GM19023 (cell line): ENCODE results near the gene MPZL3.

Experiments
- ATAC-seq: cut with Tn5 transposase; IDR thresholded peaks from one replicate; pipeline ENCODE4 v1.9.1; 2021; ENCODE audit warnings: mild to moderate bottlenecking, moderate library complexity; ENCODE audit not compliant: unreplicated experiment

The MPZL3 gene

GRCh38 chr11:118233850-118234249 is 18.3 kb downstream of the MPZL3 start:
- ATAC-seq, result no peak

DNA sequence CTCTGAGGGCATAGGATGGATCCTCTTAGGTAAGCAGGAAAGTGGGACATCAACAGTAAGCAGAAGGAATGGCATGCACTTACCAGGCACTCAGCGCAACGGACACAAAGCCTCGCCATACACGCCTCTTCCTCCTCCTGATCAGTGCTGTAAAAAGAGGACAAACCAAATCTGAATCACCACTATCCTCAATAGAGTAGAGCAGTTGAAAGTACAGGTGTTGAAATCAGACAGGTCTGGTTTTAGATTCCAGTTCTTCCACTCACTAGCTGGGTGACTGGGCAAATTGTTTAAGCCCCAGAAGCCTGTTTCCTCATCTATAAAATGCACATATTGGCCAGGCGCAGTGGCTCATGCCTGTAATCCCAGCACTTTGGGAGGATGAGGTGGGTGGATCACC is 18.8 kb downstream of the MPZL3 start:
- ATAC-seq, result no peak

GRCh38 chr11:118232659-118233058 is 19.5 kb downstream of the MPZL3 start:
- ATAC-seq, result no peak

GRCh38 chr11:118231461-118231860 is 20.7 kb downstream of the MPZL3 start:
- no peak for ATAC-seq

DNA sequence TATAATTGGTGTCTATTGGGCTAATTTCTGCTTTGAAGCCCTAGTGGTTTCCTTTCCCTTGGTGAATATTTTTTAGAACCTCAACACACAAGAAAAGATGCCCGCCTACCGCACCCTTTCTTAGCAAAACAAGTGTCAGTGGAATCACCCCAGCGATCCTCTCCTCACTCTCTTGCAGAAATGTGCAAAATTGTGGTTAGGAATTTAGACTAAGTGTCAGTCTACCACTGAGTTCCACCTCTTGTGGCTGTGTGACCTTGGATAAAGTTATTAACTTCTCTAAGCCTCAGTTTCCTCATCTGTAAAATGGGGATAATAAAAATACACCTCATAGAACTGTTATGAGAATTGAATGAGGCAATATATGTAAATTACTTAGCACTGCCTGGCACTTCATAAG is 22.1 kb downstream of the MPZL3 start:
- ATAC-seq, result no peak

DNA sequence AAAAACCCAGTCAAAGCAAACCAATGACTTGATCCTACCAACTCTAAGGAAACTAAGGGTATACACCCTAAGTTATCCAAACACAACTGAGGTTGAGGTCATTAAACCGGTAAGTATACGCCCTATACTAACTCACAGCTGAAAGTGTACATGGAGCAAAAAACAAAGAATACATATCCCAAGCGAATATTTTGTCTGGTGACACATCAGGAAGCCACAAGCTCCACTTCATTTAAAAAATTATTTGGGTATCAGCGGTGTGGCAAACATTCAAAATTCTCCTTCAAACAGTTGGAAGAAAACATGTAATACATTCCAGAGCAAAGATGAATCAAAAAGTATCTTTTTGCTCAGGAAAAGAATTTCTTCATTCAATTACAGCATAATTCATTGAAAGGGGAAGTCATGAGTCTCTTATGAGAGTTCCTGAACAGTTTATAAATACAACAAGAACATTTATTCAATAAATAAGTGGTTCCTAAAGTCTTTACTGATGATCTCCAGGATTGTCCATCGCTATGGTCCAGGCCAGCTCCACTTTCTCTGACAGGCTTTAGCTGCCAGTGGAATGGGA is 22.8 kb downstream of the MPZL3 start:
- no peak for ATAC-seq

- ATAC-seq, result peak; percentile 69
Observed at GRCh38 chr11:118227865-118228785, 24.0 kb downstream of the MPZL3 start.

- no peak for ATAC-seq
Observed at GRCh38 chr11:118226781-118227180, 25.4 kb downstream of the MPZL3 start.

GRCh38 chr11:118226296-118226695 is 25.9 kb downstream of the MPZL3 start:
- no peak for ATAC-seq

GRCh38 chr11:118224511-118225188 is 27.5 kb downstream of the MPZL3 start, which contains the start of gene JAML:
Gene JAML, minus strand, starts transcription at chr11:118225011. Its CDS starts 10,145 bp downstream, at chr11:118214866.
- ATAC-seq, result no peak

GRCh38 chr11:118223992-118224391 is 28.2 kb downstream of the MPZL3 start:
- no peak for ATAC-seq

- ATAC-seq, result no peak
Observed at GRCh38 chr11:118223570-118223969, 28.6 kb downstream of the MPZL3 start.

- no peak for ATAC-seq
Observed at GRCh38 chr11:118222437-118222836, 29.7 kb downstream of the MPZL3 start.

GRCh38 chr11:118221419-118221818 is 30.7 kb downstream of the MPZL3 start:
- no peak for ATAC-seq

GRCh38 chr11:118219732-118220131 is 32.4 kb downstream of the MPZL3 start:
- ATAC-seq, result no peak

DNA sequence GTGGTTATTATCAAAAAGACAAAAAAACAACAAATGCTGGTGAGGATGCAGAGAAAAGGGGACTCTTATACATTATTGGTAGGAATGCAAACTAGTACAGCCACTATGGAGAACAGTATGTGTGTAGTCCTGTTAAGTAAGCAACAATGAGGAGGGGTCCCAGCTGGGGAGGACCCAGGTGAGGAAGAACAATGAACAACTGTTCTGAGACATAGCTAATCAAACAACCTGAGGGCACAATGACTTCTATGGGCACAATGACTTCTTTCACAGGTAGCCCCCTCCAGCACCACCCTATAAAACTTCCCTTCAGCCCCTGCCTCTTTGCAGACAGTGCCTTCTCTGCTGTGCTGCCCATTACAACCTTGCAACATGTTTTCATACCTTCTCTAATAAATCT is 32.9 kb downstream of the MPZL3 start:
- ATAC-seq, result no peak

GRCh38 chr11:118217575-118217974 is 34.6 kb downstream of the MPZL3 start:
- no peak for ATAC-seq

GRCh38 chr11:118216621-118217481 is 35.3 kb downstream of the MPZL3 start:
- no peak for ATAC-seq

DNA sequence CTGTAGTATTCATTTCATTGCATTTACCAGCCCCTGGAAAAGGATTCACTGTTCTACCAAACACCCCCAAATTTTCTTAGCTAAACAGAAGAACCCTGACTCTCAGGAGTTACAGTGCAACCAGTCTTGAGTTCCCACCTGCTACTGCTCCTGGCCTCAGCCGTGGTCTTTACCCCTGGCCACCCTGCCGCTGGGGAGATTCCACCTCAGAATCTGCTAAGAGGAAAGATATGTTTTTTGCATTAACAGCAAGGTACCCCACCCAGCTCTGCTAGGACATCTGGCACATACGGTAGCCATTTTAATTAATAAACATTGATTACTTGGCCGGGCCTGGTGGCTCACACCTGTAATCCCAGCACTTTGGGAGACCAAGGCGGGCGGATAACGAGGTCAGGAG is 36.4 kb downstream of the MPZL3 start:
- ATAC-seq, result no peak

GRCh38 chr11:118215262-118215661 is 36.9 kb downstream of the MPZL3 start:
- ATAC-seq, result no peak
